GM19463 (cell line): Measurements from ENCODE around the gene INO80D.
"Not testable (repeated sequence)": the region's sequence is repeated elsewhere in the genome, so short reads cannot be mapped to it uniquely, and the experiment has no call there.

Source experiments
- ATAC-seq: cut with Tn5 transposase; IDR thresholded peaks from one replicate; pipeline ENCODE4 v1.9.1; 2021; ENCODE audit warnings: mild to moderate bottlenecking, moderate library complexity; ENCODE audit not compliant: unreplicated experiment

Gene INO80D

DNA sequence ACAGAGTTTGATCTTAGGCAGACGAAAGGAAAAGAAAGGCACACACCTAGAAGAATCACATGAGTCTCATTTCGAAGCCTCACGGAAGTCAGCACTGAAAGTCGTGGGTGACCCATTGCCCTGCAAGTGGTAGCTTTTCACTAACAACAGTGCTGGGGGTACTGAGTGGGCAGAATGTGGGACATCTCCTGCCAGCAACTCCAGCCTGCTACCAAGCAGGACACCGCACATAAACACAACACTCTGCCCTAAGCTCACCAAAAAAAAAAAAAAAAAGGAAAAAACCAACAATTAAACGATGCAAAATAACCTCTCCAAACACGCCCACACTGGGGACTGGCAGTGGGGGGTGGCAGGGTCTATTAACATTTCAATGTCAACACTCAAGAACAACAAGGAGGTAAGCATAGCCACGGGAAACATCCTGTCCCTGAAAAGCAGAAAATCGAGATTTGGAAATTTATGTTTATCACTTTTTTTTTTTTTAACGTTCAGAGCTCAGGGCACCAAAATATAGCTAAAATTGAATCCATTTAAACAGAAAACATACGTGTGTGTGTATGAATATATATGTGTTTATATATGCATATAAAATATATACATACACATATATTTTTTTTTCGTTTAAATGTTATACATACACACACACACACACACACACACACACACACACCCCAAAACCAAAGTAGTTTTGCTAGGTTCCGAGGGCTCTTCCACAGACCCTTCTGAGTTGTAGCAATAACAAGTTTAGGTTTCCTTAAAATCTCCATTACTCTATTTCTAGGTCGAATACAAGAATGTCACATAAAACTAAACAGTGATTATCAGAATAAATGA lies 2.2 kb downstream of the INO80D start:
- ATAC-seq: no peak

- ATAC-seq: no peak
These were observed 3.6 kb downstream of the INO80D start for GRCh38 chr2:206082298-206082843.

- ATAC-seq: no peak
These were observed 5.0 kb downstream of the INO80D start for GRCh38 chr2:206080927-206081326.

- ATAC-seq: no peak
These were observed 6.1 kb downstream of the INO80D start for GRCh38 chr2:206079699-206080465.

DNA sequence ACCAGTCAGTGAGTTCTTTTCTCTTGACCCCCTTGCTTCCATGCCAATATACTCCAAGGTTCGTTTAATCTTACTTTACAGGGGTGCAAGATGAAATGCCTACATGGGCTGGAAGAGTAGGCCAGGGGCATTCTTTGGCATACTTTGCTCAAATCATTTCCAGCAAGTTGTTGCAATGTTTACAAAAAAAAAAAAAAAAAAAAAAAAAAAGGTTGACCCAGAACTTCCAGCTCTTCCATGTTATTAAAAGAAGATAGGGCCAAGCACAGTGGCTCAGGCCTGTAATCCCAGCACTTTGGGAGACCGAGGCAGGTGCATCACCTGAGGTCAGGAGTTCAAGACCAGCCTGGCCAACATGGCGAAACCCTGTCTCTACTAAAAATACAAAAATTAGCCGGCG lies 8.1 kb downstream of the INO80D start:
- not testable (repeated sequence) for ATAC-seq

- no peak for ATAC-seq
These were observed 10.9 kb downstream of the INO80D start for GRCh38 chr2:206075113-206075512.

GRCh38 chr2:206071807-206072206 lies 14.2 kb downstream of the INO80D start:
- ATAC-seq: no peak

- ATAC-seq: no peak
These were observed 16.6 kb downstream of the INO80D start for GRCh38 chr2:206069417-206069816.

- no peak for ATAC-seq
These were observed 17.8 kb downstream of the INO80D start for GRCh38 chr2:206068207-206068606.

DNA sequence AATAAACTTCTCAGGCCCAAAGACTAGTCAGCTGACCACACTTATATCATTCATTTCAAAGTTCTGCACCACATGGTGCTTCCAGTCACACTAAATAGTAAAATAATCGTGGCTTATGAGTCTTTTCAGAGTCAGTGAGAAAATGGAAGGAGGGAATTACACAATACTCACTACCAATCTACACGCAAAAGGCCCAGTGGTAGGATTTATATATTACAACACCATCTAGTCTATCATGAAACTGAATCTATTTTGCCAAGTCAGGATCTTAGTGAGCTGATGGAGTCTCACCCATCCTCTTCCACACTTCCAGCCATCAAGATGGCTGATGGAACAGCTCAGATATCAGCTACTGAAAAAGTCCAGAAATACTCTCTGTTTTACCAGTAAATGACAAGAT lies 21.9 kb downstream of the INO80D start:
- ATAC-seq: no peak

GRCh38 chr2:206063635-206064034 lies 22.3 kb downstream of the INO80D start:
- ATAC-seq: no peak

GRCh38 chr2:206062724-206063123 lies 23.2 kb downstream of the INO80D start:
- no peak for ATAC-seq

DNA sequence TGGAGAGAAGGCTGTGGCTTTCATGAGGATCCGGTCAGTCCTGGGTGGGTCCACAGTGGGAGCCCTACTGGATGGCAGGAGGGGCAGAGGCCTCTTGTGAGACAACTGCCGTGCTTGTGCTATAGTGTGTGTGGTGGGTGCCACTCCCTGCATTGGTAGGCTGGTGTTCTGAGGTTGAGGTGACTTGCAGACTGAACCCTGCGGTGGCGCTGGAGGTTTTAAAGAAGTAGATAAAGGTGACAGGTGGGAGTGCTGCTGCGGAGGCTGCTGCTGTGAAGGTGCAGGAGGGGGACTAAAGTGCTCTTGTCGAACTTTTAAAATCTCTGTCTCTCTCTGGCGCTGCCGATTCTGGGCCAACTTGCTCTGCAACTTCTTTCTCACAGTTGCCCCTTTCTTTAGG lies 29.7 kb downstream of the INO80D start:
- no peak for ATAC-seq

DNA sequence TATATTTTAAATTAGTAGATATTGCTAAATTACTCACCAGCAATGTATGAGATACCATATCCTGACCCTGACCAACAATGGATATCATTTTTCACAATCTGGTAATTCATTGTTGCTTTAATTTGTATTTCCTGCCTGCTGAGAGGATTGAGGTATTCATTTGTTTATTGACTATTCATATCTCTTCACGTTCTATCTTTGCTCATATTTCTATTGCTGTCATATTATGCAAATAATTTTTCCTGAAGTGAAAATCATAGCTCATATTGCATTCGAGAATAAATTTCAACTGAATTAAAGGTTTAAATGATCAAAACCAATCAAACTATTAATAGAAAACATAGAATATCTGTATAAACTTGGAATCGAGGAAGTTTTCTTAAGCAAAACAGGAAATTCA lies 31.0 kb downstream of the INO80D start:
- no peak for ATAC-seq

DNA sequence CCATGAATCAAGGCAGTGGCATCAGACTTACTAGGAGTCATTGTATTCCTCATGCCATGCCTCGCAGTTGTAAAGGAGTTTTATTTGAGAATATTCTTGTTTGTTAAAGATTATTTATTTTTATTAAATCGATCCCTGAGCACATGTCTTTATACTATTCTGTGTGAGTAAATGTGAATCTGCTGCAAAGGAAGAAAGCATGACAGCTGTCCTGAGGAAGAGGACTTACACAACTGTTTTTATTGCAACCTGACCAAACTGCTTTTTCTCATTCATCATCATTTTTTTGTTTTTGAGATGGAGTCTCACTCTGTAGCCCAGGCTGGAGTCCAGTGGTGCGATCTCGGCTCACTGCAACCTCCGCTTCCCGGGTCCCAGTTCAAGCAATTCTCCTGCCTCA lies 34.1 kb downstream of the INO80D start:
- ATAC-seq: no peak

- ATAC-seq: no peak
These were observed 36.6 kb downstream of the INO80D start for GRCh38 chr2:206049392-206049791.

DNA sequence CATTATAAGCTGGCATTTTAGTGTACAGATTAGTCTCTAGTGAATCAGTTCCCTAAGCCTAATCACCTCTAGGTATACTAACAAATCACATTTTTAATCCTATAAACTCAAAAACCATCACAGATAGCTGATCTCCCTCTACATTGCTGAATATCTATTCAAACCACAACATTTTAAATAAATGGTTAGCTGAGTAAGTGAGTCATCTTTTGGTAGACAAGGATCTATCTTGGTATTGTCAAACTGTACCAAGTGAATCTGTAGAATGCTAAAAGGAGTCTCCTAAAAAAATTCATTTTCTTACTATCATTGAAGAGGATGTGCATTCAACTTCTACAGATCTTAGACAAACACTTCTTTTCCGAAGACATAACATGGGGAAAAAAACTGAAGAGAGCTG lies 40.7 kb downstream of the INO80D start:
- ATAC-seq: no peak

GRCh38 chr2:206040525-206040924 lies 45.4 kb downstream of the INO80D start:
- no peak for ATAC-seq

- not testable (repeated sequence) for ATAC-seq
These were observed 50.6 kb downstream of the INO80D start for GRCh38 chr2:206035393-206035792.

DNA sequence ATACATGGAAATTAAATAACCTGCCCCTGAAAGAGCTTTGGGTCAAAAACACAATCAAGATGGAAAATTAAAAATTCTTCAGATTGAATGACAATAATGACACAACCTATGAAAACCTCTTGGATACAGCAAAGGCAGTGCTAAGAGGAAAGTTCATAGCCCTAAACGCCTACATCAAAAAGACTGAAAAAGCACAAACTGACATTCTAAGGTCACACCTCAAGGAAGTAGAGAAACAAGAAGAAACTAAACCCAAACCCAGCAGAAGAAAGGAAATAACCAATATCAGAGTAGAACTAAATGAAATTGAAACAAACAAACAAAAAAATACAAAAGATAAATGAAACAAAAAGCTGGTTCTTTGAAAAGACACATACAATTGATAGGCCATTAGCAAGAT lies 52.5 kb downstream of the INO80D start:
- not testable (repeated sequence) for ATAC-seq

GRCh38 chr2:206031950-206032567 lies 53.9 kb downstream of the INO80D start:
- ATAC-seq: no peak
